ENCODE measurements around the gene PSMB8. TPM values are rescaled to one million over a fixed set of nuclear protein-coding genes. Genes with fewer than 3 reads are reported as not detected.
"Not testable (repeated sequence)": the region's sequence is repeated elsewhere in the genome, so short reads cannot be mapped to it uniquely, and the experiment has no call there.

The PSMB8 gene
- total and polyA plus RNA-seq, 7 donors: 34.3 to 305 (median 45.7) TPM

GRCh38 chr6:32879691-32880090, 35.8 kb upstream of the PSMB8 start:
- intact Hi-C loops (cut with DNase I): no loop called here
- no peaks in the 10 kb centered on the region for H3K4me1 ChIP-seq
- H3K4me3 ChIP-seq: no peak overlapping the region
- H3K9me3 ChIP-seq: no peaks in the 10 kb centered on the region
- H3K27ac ChIP-seq: no peak overlapping the region
- DNase-seq: no peak
- WGBS, 2 donors: 70 to 77% methylated on average over 35 of the region's 35 CpGs
- no peak for TF ChIP-seq POLR2AphosphoS5 (IDR thresholded peaks at IDR 0.05)
- H3K27me3 ChIP-seq: peaks cover 0 to 27% (median 0%) of the 10 kb centered on the region in 3 donors
- no peaks in the 10 kb centered on the region for H3K36me3 ChIP-seq

- TF ChIP-seq EP300 (IDR thresholded peaks at IDR 0.05) (no peak), CTCF (IDR thresholded peaks at IDR 0.05) (no peak), POLR2A (IDR thresholded peaks at IDR 0.05) (no peak), POLR2AphosphoS5 (IDR thresholded peaks at IDR 0.05) (no peak)
- no peaks in the 10 kb centered on the region for H3K4me1 ChIP-seq
- no peaks in the 10 kb centered on the region for H3K36me3 ChIP-seq
- H3K4me3 ChIP-seq: no peak overlapping the region
- no peak for DNase-seq
- no peak overlapping the region for H3K27ac ChIP-seq
- WGBS, 2 donors: 87 to 90% methylated on average over 2 of the region's 2 CpGs
- H3K27me3 ChIP-seq: peaks cover 0 to 31% (median 0%) of the 10 kb centered on the region in 3 donors
- intact Hi-C loops (cut with DNase I): no loop called here
- no peaks in the 10 kb centered on the region for H3K9me3 ChIP-seq
Measured at GRCh38 chr6:32876603-32877002, 32.8 kb upstream of the PSMB8 start.

- 47 to 54% methylated on average over 1 of the region's 1 CpG for WGBS, 2 donors
- H3K36me3 ChIP-seq; H3K4me3 ChIP-seq; H3K4me1 ChIP-seq; intact Hi-C loops (cut with DNase I); H3K9me3 ChIP-seq; H3K27ac ChIP-seq; DNase-seq: not testable (repeated sequence)
- peaks cover 0 to 23% (median 0%) of the 10 kb centered on the region in 3 donors for H3K27me3 ChIP-seq
Measured at GRCh38 chr6:32873947-32874346, 30.1 kb upstream of the PSMB8 start.

GRCh38 chr6:32868257-32868788, 24.5 kb upstream of the PSMB8 start:
- Histone ChIP-seq H3K9me3 (no peaks in the 10 kb centered on the region), H3K4me1 (no peaks in the 10 kb centered on the region), H3K36me3 (no peaks in the 10 kb centered on the region), H3K27ac (no peak overlapping the region), H3K27me3 (no peaks in the 10 kb centered on the region), H3K4me3 (no peak overlapping the region)
- DNase-seq: peak; percentile 87
- WGBS, 2 donors: 7 to 13% methylated on average over 5 of the region's 5 CpGs
- intact Hi-C loops (cut with DNase I): loop anchor here (1.0 to 5.0 kb wide), 2 partner anchors 30 to 456 kb away; partner anchors contain the start of gene TAP2
- peak; percentile 77 to 95 (median 90) for TF ChIP-seq CTCF (IDR thresholded peaks at IDR 0.05)
- no peak for TF ChIP-seq POLR2AphosphoS5 (IDR thresholded peaks at IDR 0.05)
- TF ChIP-seq POLR2A (IDR thresholded peaks at IDR 0.05): no peak
- TF ChIP-seq EP300 (IDR thresholded peaks at IDR 0.05): no peak

- Histone ChIP-seq H3K27me3 (no peaks in the 10 kb centered on the region), H3K4me1 (no peaks in the 10 kb centered on the region), H3K9me3 (no peaks in the 10 kb centered on the region), H3K27ac (no peak overlapping the region), H3K4me3 (no peak overlapping the region), H3K36me3 (no peaks in the 10 kb centered on the region)
- intact Hi-C loops (cut with DNase I): loop anchor here (1.0 to 5.0 kb wide), 2 partner anchors 29 to 455 kb away; partner anchors contain the start of gene TAP2
- WGBS, 2 donors: 19 to 50% methylated on average over 8 of the region's 8 CpGs
- DNase-seq: no peak
- TF ChIP-seq POLR2A (IDR thresholded peaks at IDR 0.05) (no peak), CTCF (IDR thresholded peaks at IDR 0.05) (no peak), POLR2AphosphoS5 (IDR thresholded peaks at IDR 0.05) (no peak), EP300 (IDR thresholded peaks at IDR 0.05) (no peak)
Measured at GRCh38 chr6:32867554-32868256, 23.9 kb upstream of the PSMB8 start.

All from sigmoid colon (tissue), 7 donors.